ENCODE measurements around the gene CORIN. TPM values are rescaled to one million over a fixed set of nuclear protein-coding genes. Genes with fewer than 3 reads are reported as not detected.

The CORIN gene
- total and polyA plus RNA-seq, 4 donors = 0.02 to 0.23 (median 0.15) TPM

GRCh38 chr4:47612116-47613023, 225.5 kb downstream of the CORIN start:
- DNase-seq (ENCODE audit: low spot score) = no peak
- Histone ChIP-seq H3K27me3 (ENCODE audit: control insufficient read depth in 4 of 4, insufficient read depth in 4 of 4, low read length in 3 of 4) (no peaks in the 10 kb centered on the region), H3K4me3 (ENCODE audit: low read depth in 1 of 3, low read length in 3 of 3) (no peak overlapping the region), H3K9me3 (ENCODE audit: control insufficient read depth in 4 of 4, low read length in 3 of 4) (no peaks in the 10 kb centered on the region), H3K9ac (ENCODE audit: low read depth in 1 of 2, low read length in 2 of 2) (no peak overlapping the region), H3K36me3 (ENCODE audit: control insufficient read depth in 4 of 4, insufficient read depth in 3 of 4, low read depth in 1 of 4, low read length in 3 of 4) (no peaks in the 10 kb centered on the region), H3K27ac (ENCODE audit: low read depth in 1 of 2, low read length in 2 of 2) (no peak overlapping the region), H3K4me1 (ENCODE audit: control insufficient read depth in 4 of 4, insufficient read depth in 4 of 4, low read length in 3 of 4) (no peaks in the 10 kb centered on the region)
- WGBS = 74% methylated on average over 4 of the region's 4 CpGs
- TF ChIP-seq RAD21 (IDR thresholded peaks at IDR 0.05) (no peak), EGR1 (IDR thresholded peaks at IDR 0.05; ENCODE audit: low read depth in 2 of 2) (no peak), REST (IDR thresholded peaks at IDR 0.05) (no peak), RXRA (IDR thresholded peaks at IDR 0.05) (no peak), ZBTB33 (IDR thresholded peaks at IDR 0.05) (no peak), CTCF (IDR thresholded peaks at IDR 0.05; ENCODE audit: low read depth, low read length, missing input control) (no peak), HNF4G (IDR thresholded peaks at IDR 0.05) (no peak), YY1 (IDR thresholded peaks at IDR 0.05) (no peak), FOXA1 (IDR thresholded peaks at IDR 0.05) (no peak), GABPA (IDR thresholded peaks at IDR 0.05 in 1 of 2, conservative IDR thresholded peaks at IDR 0.05 in 1 of 2) (no peak), SP1 (IDR thresholded peaks at IDR 0.05) (no peak), NR2F2 (IDR thresholded peaks at IDR 0.05) (no peak), HNF4A (conservative IDR thresholded peaks at IDR 0.05) (no peak), JUND (IDR thresholded peaks at IDR 0.05) (no peak), TAF1 (conservative IDR thresholded peaks at IDR 0.05) (no peak)

GRCh38 chr4:47606482-47606881, 231.4 kb downstream of the CORIN start:
- TF ChIP-seq HNF4A (conservative IDR thresholded peaks at IDR 0.05) (no peak), JUND (IDR thresholded peaks at IDR 0.05) (no peak), ZBTB33 (IDR thresholded peaks at IDR 0.05) (no peak), FOXA1 (IDR thresholded peaks at IDR 0.05) (no peak), ATF3 (IDR thresholded peaks at IDR 0.05) (no peak), FOXA2 (IDR thresholded peaks at IDR 0.05) (no peak), YY1 (IDR thresholded peaks at IDR 0.05) (no peak), REST (IDR thresholded peaks at IDR 0.05) (no peak), RAD21 (IDR thresholded peaks at IDR 0.05) (no peak), SP1 (IDR thresholded peaks at IDR 0.05) (no peak), TAF1 (conservative IDR thresholded peaks at IDR 0.05) (no peak), EGR1 (IDR thresholded peaks at IDR 0.05; ENCODE audit: low read depth in 2 of 2) (no peak), RXRA (IDR thresholded peaks at IDR 0.05) (no peak)
- no peak overlapping the region for H3K27ac ChIP-seq (ENCODE audit: low read depth in 1 of 2, low read length in 2 of 2)
- no peaks in the 10 kb centered on the region for H3K36me3 ChIP-seq (ENCODE audit: control insufficient read depth in 4 of 4, insufficient read depth in 3 of 4, low read depth in 1 of 4, low read length in 3 of 4)
- H3K27me3 ChIP-seq (ENCODE audit: control insufficient read depth in 4 of 4, insufficient read depth in 4 of 4, low read length in 3 of 4) = no peaks in the 10 kb centered on the region
- H3K9ac ChIP-seq (ENCODE audit: low read depth in 1 of 2, low read length in 2 of 2) = no peak overlapping the region
- WGBS = 91% methylated on average over 3 of the region's 3 CpGs
- no peaks in the 10 kb centered on the region for H3K4me1 ChIP-seq (ENCODE audit: control insufficient read depth in 4 of 4, insufficient read depth in 4 of 4, low read length in 3 of 4)
- no peak for DNase-seq (ENCODE audit: low spot score)
- no peaks in the 10 kb centered on the region for H3K9me3 ChIP-seq (ENCODE audit: control insufficient read depth in 4 of 4, low read length in 3 of 4)
- no peak overlapping the region for H3K4me3 ChIP-seq (ENCODE audit: low read depth in 1 of 3, low read length in 3 of 3)
